Glutamatergic neuron (in vitro differentiated cells): ENCODE data around the gene SLC6A19. TPM values are rescaled to one million over a fixed set of nuclear protein-coding genes. Genes with fewer than 3 reads are reported as not detected.

Source experiments
- DNase-seq: peaks from one replicate; pipeline ENCODE4 v3.0.0; 2022
- H3K27ac Mint-ChIP-seq: one replicate; pipeline ENCODE4 v1.8.0; 2020; ENCODE audit warnings: mild to moderate bottlenecking, mixed read lengths, inconsistent platforms; ENCODE audit not compliant: unreplicated experiment
- H3K27me3 Mint-ChIP-seq: one replicate; pipeline ENCODE4 v1.8.0; 2020; ENCODE audit warnings: mild to moderate bottlenecking, moderate library complexity, mixed read lengths, inconsistent platforms; ENCODE audit not compliant: unreplicated experiment
- H3K36me3 Mint-ChIP-seq: one replicate; pipeline ENCODE4 v1.8.0; 2020; ENCODE audit warnings: mild to moderate bottlenecking, mixed read lengths, inconsistent platforms; ENCODE audit not compliant: unreplicated experiment
- H3K4me1 Mint-ChIP-seq: one replicate; pipeline ENCODE4 v1.8.0; 2020; ENCODE audit warnings: mild to moderate bottlenecking, low read depth, mixed read lengths, inconsistent platforms; ENCODE audit not compliant: unreplicated experiment
- H3K4me3 Mint-ChIP-seq: one replicate; pipeline ENCODE4 v1.8.0; 2020; ENCODE audit warnings: mild to moderate bottlenecking, mixed read lengths, inconsistent platforms; ENCODE audit not compliant: unreplicated experiment
- H3K9me3 Mint-ChIP-seq: one replicate; pipeline ENCODE4 v1.8.0; 2020; ENCODE audit warnings: mild to moderate bottlenecking, moderate library complexity, mixed read lengths, inconsistent platforms; ENCODE audit not compliant: unreplicated experiment
- CTCF ChIP-seq: fragments of 200-600 bp; sonication (generic); IDR thresholded peaks from one replicate; pipeline ENCODE4 v1.5.0; 2021; ENCODE audit not compliant: partially characterized antibody, unreplicated experiment
- total RNA-seq: library from RNA; stranded (reverse); fragmentation: NEBNext Ultra II Directional; extraction: Animal tissue kit (Norgen Biotek cat#: 25700); gene quantifications from one replicate; pipeline ENCODE4 v1.2.1, GENCODE V29; 2021; ENCODE audit not compliant: unreplicated experiment

SLC6A19 gene
- total RNA-seq, 1 donor from 2014 or later, result not detected

- peak; percentile 16 for DNase-seq
- no peaks in the 10 kb centered on the region for H3K36me3 Mint-ChIP-seq
- no peak for TF ChIP-seq CTCF
- no peaks in the 10 kb centered on the region for H3K9me3 Mint-ChIP-seq
- peaks cover 2% of the 10 kb centered on the region for H3K4me1 Mint-ChIP-seq
- peaks cover 3% of the 10 kb centered on the region for H3K27me3 Mint-ChIP-seq
- no peak overlapping the region for H3K27ac Mint-ChIP-seq
- H3K4me3 Mint-ChIP-seq, result no peak overlapping the region
Measured at GRCh38 chr5:1181451-1182359, 19.7 kb upstream of the SLC6A19 start.

GRCh38 chr5:1182360-1182632 lies 19.1 kb upstream of the SLC6A19 start:
- peaks cover 3% of the 10 kb centered on the region for H3K27me3 Mint-ChIP-seq
- no peaks in the 10 kb centered on the region for H3K36me3 Mint-ChIP-seq
- peaks cover 2% of the 10 kb centered on the region for H3K4me1 Mint-ChIP-seq
- peak; percentile 11 for DNase-seq
- H3K4me3 Mint-ChIP-seq, result no peak overlapping the region
- H3K9me3 Mint-ChIP-seq, result no peaks in the 10 kb centered on the region
- no peak overlapping the region for H3K27ac Mint-ChIP-seq
- TF ChIP-seq CTCF, result no peak

- Mint-ChIP-seq H3K9me3 (no peaks in the 10 kb centered on the region), H3K36me3 (no peaks in the 10 kb centered on the region), H3K27me3 (peaks cover 2% of the 10 kb centered on the region), H3K4me3 (no peak overlapping the region), H3K4me1 (peaks cover 2% of the 10 kb centered on the region), H3K27ac (peak overlapping the region; percentile 38)
- peak; percentile 11 for DNase-seq
- no peak for TF ChIP-seq CTCF
Measured at GRCh38 chr5:1182633-1183423, 18.6 kb upstream of the SLC6A19 start.

GRCh38 chr5:1183424-1184162 lies 17.8 kb upstream of the SLC6A19 start:
- Mint-ChIP-seq H3K27me3 (peaks cover 2% of the 10 kb centered on the region), H3K36me3 (no peaks in the 10 kb centered on the region), H3K9me3 (no peaks in the 10 kb centered on the region), H3K27ac (no peak overlapping the region), H3K4me1 (peaks cover 2% of the 10 kb centered on the region), H3K4me3 (no peak overlapping the region)
- peak; percentile 22 for DNase-seq
- TF ChIP-seq CTCF, result no peak
